ENCODE data around the gene BATF2.
"Not testable (repeated sequence)": the region's sequence is repeated elsewhere in the genome, so short reads cannot be mapped to it uniquely, and the experiment has no call there.

The BATF2 gene

GRCh38 chr11:65013888-65014725, 17.3 kb upstream of the BATF2 start, which contains the start of gene ARL2:
Gene ARL2 (plus strand): TSS chr11:65014160. CDS start chr11:65014208, 48 bp downstream.
- DNase-seq (ENCODE audit: extremely low read depth in 1 of 2, low read depth in 1 of 2): peak; percentile 72

- peak; percentile 72 to 79 for DNase-seq (ENCODE audit: extremely low read depth in 1 of 2, low read depth in 1 of 2)
These were observed 16.5 kb upstream of the BATF2 start for GRCh38 chr11:65013130-65013887.

- DNase-seq (ENCODE audit: extremely low read depth in 1 of 2, low read depth in 1 of 2): no peak
These were observed 12.1 kb upstream of the BATF2 start for GRCh38 chr11:65008873-65009272.

GRCh38 chr11:65008016-65008415, 11.2 kb upstream of the BATF2 start:
- DNase-seq (ENCODE audit: extremely low read depth in 1 of 2, low read depth in 1 of 2): no peak

- not testable (repeated sequence) for DNase-seq (ENCODE audit: extremely low read depth in 1 of 2, low read depth in 1 of 2)
These were observed 7.2 kb upstream of the BATF2 start for GRCh38 chr11:65003968-65004367.

- no peak for DNase-seq (ENCODE audit: extremely low read depth in 1 of 2, low read depth in 1 of 2)
These were observed 6.5 kb upstream of the BATF2 start for GRCh38 chr11:65003282-65003681.

- no peak for DNase-seq (ENCODE audit: extremely low read depth in 1 of 2, low read depth in 1 of 2)
These were observed 5.9 kb upstream of the BATF2 start for GRCh38 chr11:65002706-65003105.

- DNase-seq (ENCODE audit: extremely low read depth in 1 of 2, low read depth in 1 of 2): no peak
These were observed 2.7 kb upstream of the BATF2 start for GRCh38 chr11:64999478-64999877.

GRCh38 chr11:64998690-64999431, 2.1 kb upstream of the BATF2 start:
- DNase-seq (ENCODE audit: extremely low read depth in 1 of 2, low read depth in 1 of 2): no peak

GRCh38 chr11:64998141-64998540, 1.4 kb upstream of the BATF2 start:
- no peak for DNase-seq (ENCODE audit: extremely low read depth in 1 of 2, low read depth in 1 of 2)

- DNase-seq (ENCODE audit: extremely low read depth in 1 of 2, low read depth in 1 of 2): no peak
These were observed 453 bp downstream of the BATF2 start for GRCh38 chr11:64996327-64996709.

GRCh38 chr11:64994318-64994717, 2.5 kb downstream of the BATF2 start:
- DNase-seq (ENCODE audit: extremely low read depth in 1 of 2, low read depth in 1 of 2): no peak

GRCh38 chr11:64990222-64990923, 6.4 kb downstream of the BATF2 start:
- DNase-seq (ENCODE audit: extremely low read depth in 1 of 2, low read depth in 1 of 2): no peak

GRCh38 chr11:64989416-64989815, 7.4 kb downstream of the BATF2 start:
- no peak for DNase-seq (ENCODE audit: extremely low read depth in 1 of 2, low read depth in 1 of 2)

- no peak for DNase-seq (ENCODE audit: extremely low read depth in 1 of 2, low read depth in 1 of 2)
These were observed 8.5 kb downstream of the BATF2 start for GRCh38 chr11:64987998-64988854.

GRCh38 chr11:64983339-64983738, 13.4 kb downstream of the BATF2 start:
- not testable (repeated sequence) for DNase-seq (ENCODE audit: extremely low read depth in 1 of 2, low read depth in 1 of 2)

GRCh38 chr11:64976651-64977050, 20.1 kb downstream of the BATF2 start:
- DNase-seq (ENCODE audit: extremely low read depth in 1 of 2, low read depth in 1 of 2): no peak

- no peak for DNase-seq (ENCODE audit: extremely low read depth in 1 of 2, low read depth in 1 of 2)
These were observed 22.6 kb downstream of the BATF2 start for GRCh38 chr11:64974124-64974523.

GRCh38 chr11:64971421-64972233, 25.1 kb downstream of the BATF2 start, which contains the start of gene MAJIN:
Gene MAJIN (minus strand): TSS chr11:64972108. CDS start chr11:64959405, 12,703 bp downstream.
- DNase-seq (ENCODE audit: extremely low read depth in 1 of 2, low read depth in 1 of 2): peak; percentile 61 to 85

Measured in activated CD8-positive, alpha-beta memory T cell treated with anti-CD3 and anti-CD28 coated beads for 1 hour (primary cell).